ENCODE data around the gene POLD1. TPM values are rescaled to one million over a fixed set of nuclear protein-coding genes. Genes with fewer than 3 reads are reported as not detected.

POLD1 gene
- total and polyA plus RNA-seq, 5 experiments from 2014 or later, result 26.0 to 40.8 (median 34.4) TPM

DNA sequence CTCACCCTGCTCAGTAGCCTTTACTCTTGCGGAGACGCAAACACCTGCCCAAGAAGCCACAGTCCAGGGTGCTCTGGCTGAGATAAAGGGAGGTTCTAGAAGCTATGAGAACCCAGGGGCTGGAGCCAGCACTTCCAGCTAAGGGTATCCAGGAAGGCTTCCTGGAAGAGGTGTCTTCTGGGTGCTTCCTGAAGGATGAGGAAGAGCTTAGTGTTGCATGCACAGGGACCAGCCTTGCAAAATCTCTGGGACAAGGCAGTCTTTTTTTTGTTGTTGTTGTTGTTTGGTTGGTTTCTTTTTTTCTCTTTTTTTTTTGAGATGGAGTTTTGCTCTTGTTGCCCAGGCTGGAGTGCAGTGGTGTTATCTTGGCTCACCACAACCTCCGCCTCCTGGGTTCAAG, 69.1 kb downstream of the POLD1 start:
- no peaks in the 10 kb centered on the region for H3K9me3 Mint-ChIP-seq
- DNase-seq, result no peak
- POLR2A ChIA-PET, result no interaction called here

DNA sequence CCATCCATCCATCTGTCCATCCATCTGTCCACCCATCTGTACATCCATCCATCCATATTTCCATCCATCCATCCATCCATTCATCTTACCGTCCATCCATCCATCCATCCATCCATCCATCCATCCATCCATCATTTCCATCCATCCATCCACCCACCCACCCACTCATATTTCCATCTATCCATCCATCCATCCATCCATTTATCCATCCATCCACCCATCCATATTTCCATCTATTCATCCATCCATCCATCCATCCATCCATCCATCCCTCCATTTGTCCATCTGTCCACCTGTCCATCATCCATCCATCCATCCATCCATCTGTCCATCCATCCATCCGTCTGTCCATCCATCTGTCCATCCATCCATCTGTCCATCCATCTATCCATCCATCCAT, 71.8 kb downstream of the POLD1 start:
- no peak for ATAC-seq
- peaks cover 11 to 49% (median 21%) of the 10 kb centered on the region in 5 donors for H3K27me3 Mint-ChIP-seq
- no peak overlapping the region for H3K4me3 Mint-ChIP-seq
- H3K9me3 Mint-ChIP-seq, result no peaks in the 10 kb centered on the region
- no peaks in the 10 kb centered on the region for H3K36me3 Mint-ChIP-seq
- peaks cover 0 to 7% (median 0%) of the 10 kb centered on the region in 4 donors for H3K4me1 Mint-ChIP-seq
- POLR2A ChIA-PET, result no interaction called here
- H3K27ac Mint-ChIP-seq, result no peak overlapping the region
- DNase-seq, result no peak

More for the DNA sequence above, 69.1 kb downstream of the POLD1 start:
- H3K36me3 Mint-ChIP-seq, result no peaks in the 10 kb centered on the region
- ATAC-seq, result no peak
- H3K27me3 Mint-ChIP-seq, result peaks cover 10 to 40% (median 19%) of the 10 kb centered on the region in 5 donors
- H3K27ac Mint-ChIP-seq, result no peak overlapping the region
- peaks cover 0 to 3% (median 0%) of the 10 kb centered on the region in 4 donors for H3K4me1 Mint-ChIP-seq
- no peak overlapping the region for H3K4me3 Mint-ChIP-seq

DNA sequence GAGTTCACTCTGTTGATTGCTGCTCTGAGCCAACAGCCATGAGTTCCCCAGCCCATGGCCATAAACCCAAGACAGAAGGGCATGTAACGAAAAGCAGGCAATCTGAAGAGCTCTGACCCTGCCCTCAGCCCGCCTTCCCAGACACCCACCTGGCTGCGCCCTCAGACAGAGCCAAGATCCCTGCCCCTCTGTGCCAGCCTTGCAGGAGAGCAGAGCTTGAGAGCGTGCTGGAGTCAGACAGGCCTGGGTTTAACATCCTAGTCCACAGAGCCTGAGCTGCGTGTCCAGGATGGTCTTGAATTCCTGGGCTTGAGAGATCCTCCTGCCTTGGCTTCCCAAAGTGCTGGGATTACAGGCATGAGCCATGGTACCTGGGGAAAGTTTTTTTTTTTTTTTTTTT, 73.2 kb downstream of the POLD1 start:
- H3K4me1 Mint-ChIP-seq, result peaks cover 0 to 12% (median 5%) of the 10 kb centered on the region in 4 donors
- no peaks in the 10 kb centered on the region for H3K9me3 Mint-ChIP-seq
- POLR2A ChIA-PET, result no interaction called here
- DNase-seq (no peak), ATAC-seq (no peak)
- H3K36me3 Mint-ChIP-seq, result peaks cover 0 to 2% (median 0%) of the 10 kb centered on the region in 3 donors
- no peak overlapping the region for H3K27ac Mint-ChIP-seq
- H3K4me3 Mint-ChIP-seq, result no peak overlapping the region
- H3K27me3 Mint-ChIP-seq, result peaks cover 14 to 43% (median 21%) of the 10 kb centered on the region in 5 donors

DNA sequence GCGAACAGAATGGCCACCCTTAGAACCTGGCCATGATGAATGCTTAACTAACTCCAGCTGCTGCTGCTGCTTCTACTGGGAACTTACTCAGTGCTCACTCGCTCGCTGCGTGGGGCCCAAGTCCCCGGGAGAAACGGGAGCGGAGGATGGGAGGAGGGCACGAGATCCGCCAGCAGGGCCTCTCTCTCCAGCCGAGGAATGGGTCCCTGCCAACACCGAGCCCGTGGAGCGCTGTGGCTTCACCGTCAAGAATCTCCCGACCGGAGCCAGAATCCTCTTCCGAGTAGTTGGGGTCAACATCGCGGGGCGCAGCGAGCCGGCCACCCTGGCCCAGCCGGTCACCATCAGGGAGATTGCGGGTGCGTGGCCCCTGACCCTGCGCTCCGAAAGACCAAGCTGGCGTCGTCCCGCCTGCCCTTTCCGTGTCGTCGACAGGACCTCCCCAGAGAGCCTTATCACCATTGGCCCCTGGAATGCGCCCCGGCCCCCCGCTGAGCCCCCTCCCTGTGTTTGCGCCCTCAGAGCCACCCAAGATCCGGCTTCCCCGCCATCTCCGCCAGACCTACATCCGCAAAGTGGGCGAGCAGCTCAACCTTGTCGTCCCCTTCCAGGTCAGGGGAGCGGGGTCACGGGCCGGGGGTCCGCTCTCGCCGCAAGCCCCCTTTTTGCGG, 74.4 kb downstream of the POLD1 start:
- no peak for DNase-seq
- H3K9me3 Mint-ChIP-seq, result no peaks in the 10 kb centered on the region
- POLR2A ChIA-PET, result interaction anchor here (0.6 kb wide), 1 partner anchor 90 kb away, joined by 6 read pairs; no protein-coding TSS in a partner anchor
- peaks cover 0 to 2% (median 0%) of the 10 kb centered on the region in 3 donors for H3K36me3 Mint-ChIP-seq
- H3K4me3 Mint-ChIP-seq, result no peak overlapping the region
- no peak for ATAC-seq
- H3K4me1 Mint-ChIP-seq, result peaks cover 0 to 12% (median 5%) of the 10 kb centered on the region in 4 donors
- H3K27me3 Mint-ChIP-seq, result peaks cover 16 to 46% (median 30%) of the 10 kb centered on the region in 5 donors
- H3K27ac Mint-ChIP-seq, result no peak overlapping the region

DNA sequence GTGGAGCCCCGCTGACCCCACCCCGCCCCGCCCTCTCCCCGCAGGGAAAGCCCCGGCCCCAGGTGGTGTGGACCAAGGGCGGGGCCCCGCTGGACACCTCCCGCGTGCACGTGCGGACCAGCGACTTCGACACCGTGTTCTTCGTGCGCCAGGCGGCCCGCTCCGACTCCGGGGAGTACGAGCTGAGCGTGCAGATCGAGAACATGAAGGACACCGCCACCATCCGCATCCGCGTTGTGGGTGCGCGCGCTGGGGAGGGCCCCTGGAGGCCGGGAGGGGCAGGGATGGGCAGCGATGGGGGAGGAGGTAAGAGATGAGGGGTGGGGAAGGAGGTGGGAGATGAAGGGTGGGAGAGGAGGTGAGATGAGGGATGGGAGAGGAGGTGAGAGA, 74.9 kb downstream of the POLD1 start:
- H3K4me1 Mint-ChIP-seq, result peaks cover 0 to 12% (median 5%) of the 10 kb centered on the region in 4 donors
- peaks cover 0 to 2% (median 0%) of the 10 kb centered on the region in 3 donors for H3K36me3 Mint-ChIP-seq
- POLR2A ChIA-PET, result interaction anchor here (0.6 kb wide), 1 partner anchor 91 kb away, joined by 6 read pairs; no protein-coding TSS in a partner anchor
- no peak overlapping the region for H3K4me3 Mint-ChIP-seq
- ATAC-seq (no peak), DNase-seq (no peak)
- no peaks in the 10 kb centered on the region for H3K9me3 Mint-ChIP-seq
- H3K27me3 Mint-ChIP-seq, result peaks cover 16 to 46% (median 30%) of the 10 kb centered on the region in 5 donors
- H3K27ac Mint-ChIP-seq, result no peak overlapping the region

DNA sequence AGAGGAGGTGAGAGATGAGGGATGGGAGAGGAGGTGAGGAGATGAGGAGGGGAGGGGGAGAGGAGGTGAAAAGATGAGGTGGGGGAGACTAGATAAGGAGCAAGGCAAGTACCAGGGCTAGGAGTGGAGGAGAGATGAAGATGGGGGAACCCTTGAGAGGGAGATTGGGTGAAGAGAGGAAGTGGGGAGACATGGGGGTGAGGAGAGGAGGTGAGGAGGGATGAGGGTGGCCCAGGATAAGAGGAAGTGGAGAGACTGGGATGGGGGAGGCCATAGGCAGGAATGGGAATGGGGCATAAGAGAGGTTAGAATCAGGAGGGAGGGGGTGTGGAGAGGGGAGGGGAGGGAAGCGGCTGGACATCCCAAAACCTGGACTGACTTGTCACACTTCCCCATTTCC, 75.5 kb downstream of the POLD1 start:
- DNase-seq (no peak), ATAC-seq (no peak)
- no peaks in the 10 kb centered on the region for H3K9me3 Mint-ChIP-seq
- POLR2A ChIA-PET, result no interaction called here
- peaks cover 0 to 12% (median 5%) of the 10 kb centered on the region in 4 donors for H3K4me1 Mint-ChIP-seq
- no peak overlapping the region for H3K27ac Mint-ChIP-seq
- peaks cover 16 to 47% (median 30%) of the 10 kb centered on the region in 5 donors for H3K27me3 Mint-ChIP-seq
- H3K36me3 Mint-ChIP-seq, result peaks cover 0 to 2% (median 0%) of the 10 kb centered on the region in 3 donors
- no peak overlapping the region for H3K4me3 Mint-ChIP-seq

DNA sequence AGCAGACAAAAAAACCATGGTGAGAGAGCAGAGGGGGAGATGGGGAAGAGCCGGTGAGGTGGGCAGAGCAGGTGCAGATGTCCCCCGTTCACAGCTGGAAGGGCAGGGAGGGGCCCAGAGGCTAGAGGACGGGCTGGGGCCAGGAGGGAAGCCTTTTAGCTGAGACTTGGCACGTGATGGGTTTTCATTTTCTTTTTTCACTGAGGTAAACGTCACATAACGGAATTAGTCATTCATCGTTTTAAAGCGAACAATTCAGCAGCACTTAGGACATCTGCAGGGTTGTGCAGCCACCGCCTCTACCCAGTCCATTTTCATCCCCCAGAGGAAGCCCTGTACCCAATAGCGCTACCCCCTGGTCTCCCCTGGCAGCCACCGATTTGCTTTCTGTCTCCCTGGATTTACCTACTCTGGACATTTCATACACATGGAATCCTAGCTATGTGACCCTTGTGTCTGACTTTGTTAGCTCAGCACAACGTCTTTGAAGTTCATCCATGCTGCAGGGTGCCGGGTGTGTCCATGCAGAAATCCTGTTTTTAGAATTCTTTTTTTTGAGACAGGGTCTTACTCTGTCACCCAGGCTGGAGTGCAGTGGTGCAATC, 76.1 kb downstream of the POLD1 start:
- Mint-ChIP-seq H3K27ac (peak overlapping the region in 1 of 10 donors; percentile 68), H3K4me3 (peak overlapping the region in 1 of 10 donors; percentile 39), H3K36me3 (peaks cover 0 to 2% (median 0%) of the 10 kb centered on the region in 3 donors), H3K4me1 (peaks cover 0 to 12% (median 5%) of the 10 kb centered on the region in 4 donors), H3K27me3 (peaks cover 16 to 48% (median 32%) of the 10 kb centered on the region in 5 donors), H3K9me3 (no peaks in the 10 kb centered on the region)
- ATAC-seq (peak in 1 of 2 donors; percentile 35), DNase-seq (no peak)
- POLR2A ChIA-PET, result interaction anchor here (0.8 to 3.3 kb wide), 2 partner anchors 91 to 102 kb away, joined by 6 to 15 read pairs; no protein-coding TSS in a partner anchor

DNA sequence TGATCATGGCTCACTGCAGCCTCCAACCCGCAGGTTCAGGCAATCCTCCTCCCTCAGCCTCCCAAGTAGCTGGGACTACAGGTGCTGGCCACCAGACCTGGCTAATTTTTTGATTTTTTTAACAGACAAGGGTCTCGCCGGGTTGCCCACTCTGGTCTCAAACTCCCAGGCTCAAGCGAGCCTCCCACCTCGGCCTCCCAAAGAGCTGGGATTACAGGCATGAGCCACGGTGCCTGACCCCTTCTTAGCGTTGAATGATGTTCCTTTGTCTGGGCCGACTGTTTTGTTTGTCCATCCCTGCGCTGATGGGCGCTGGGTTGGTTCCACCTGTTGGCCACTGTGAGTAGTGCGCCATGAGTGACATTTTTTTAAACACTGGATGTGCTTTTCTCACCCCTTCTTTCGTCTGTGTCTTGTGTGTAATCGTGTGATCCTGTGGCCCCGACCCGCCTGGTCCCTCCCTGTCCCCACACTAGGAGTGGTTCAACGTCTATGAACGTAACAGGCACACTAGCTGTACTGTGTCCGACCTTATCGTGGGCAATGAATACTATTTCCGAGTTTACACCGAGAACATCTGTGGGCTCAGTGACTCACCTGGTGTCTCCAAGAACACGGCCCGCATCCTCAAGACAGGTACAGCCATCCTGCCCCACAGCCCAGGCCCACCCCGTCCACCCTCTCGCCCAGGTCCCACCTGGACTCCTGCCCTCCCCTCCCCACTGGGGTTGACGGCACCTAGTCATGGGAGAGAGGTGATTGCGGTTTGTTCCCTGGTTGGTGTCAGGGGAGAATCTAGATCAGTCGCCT, 77.1 kb downstream of the POLD1 start:
- Mint-ChIP-seq H3K4me1 (peaks cover 0 to 12% (median 5%) of the 10 kb centered on the region in 4 donors), H3K4me3 (peak overlapping the region in 1 of 10 donors; percentile 16), H3K36me3 (peaks cover 0 to 2% (median 0%) of the 10 kb centered on the region in 3 donors), H3K27me3 (peaks cover 9 to 45% (median 26%) of the 10 kb centered on the region in 5 donors), H3K9me3 (no peaks in the 10 kb centered on the region), H3K27ac (peak overlapping the region in 1 of 10 donors; percentile 1)
- POLR2A ChIA-PET, result interaction anchor here (3.3 kb wide), 1 partner anchor 103 kb away, joined by 15 read pairs; no protein-coding TSS in a partner anchor
- DNase-seq (peak; percentile 26 to 74 (median 50)), ATAC-seq (peak; percentile 74 to 95)

DNA sequence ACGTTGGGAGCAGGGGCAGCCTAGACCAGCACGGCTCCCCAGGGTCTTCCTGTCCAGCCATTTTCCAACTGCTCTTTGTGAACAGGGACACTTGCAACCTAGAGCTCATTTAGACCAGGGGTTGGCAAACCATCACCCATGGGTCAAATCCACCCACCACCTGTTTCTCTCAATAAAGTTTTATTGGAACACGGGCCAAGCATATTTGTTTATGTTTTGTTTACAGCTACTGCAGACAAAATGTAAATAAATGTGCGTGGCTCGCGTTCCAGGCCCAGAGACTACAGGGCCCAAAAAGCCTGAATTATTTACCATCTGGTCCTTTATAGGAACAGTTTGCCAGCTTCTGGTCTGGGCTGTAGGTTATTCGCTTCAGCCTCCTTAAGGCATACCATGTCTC, 78.8 kb downstream of the POLD1 start:
- DNase-seq (no peak), ATAC-seq (no peak)
- Mint-ChIP-seq H3K36me3 (peaks cover 0 to 2% (median 0%) of the 10 kb centered on the region in 3 donors), H3K27me3 (peaks cover 5 to 35% (median 22%) of the 10 kb centered on the region in 5 donors), H3K27ac (no peak overlapping the region), H3K9me3 (no peaks in the 10 kb centered on the region), H3K4me1 (peaks cover 0 to 12% (median 5%) of the 10 kb centered on the region in 4 donors), H3K4me3 (no peak overlapping the region)
- POLR2A ChIA-PET, result interaction anchor here (3.3 kb wide), 1 partner anchor 105 kb away, joined by 15 read pairs; no protein-coding TSS in a partner anchor

DNA sequence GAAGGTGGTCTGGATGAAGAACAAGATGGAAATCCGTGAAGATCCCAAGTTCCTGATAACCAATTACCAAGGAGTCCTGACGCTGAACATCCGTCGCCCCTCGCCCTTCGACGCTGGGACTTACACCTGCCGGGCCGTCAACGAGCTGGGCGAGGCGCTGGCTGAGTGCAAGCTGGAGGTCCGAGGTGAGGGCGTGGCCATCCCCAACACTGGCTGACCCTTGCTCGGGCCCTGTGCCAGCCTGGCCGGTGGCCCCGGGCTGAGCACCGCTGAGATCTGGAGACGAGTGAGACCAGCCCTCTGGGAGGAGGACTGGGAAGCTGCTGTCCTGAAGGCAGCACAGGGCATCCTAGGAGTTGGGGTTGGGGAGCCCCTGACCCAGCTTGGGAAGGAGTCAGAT, 80.2 kb downstream of the POLD1 start:
- no peak for DNase-seq
- POLR2A ChIA-PET, result no interaction called here

DNA sequence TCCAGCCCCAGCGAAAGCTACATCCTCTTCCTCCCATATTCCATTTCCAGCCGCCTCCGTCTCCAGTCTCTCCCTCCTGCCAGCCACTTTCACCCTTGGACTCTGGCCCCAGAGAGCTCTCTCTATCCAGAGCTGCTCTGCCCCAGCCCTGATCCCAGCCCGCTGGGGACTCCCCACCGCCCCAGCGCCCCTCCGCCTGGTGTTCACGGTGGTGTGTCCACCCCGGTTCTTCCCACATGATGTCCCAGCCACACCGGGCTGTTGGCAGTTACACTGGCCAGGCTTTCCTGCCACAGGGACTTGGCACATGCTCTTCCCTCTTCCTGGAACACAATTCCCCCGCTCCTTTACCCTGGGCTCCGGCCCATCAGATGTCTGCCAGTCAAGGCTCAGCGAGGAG, 80.9 kb downstream of the POLD1 start:
- no peak overlapping the region for H3K27ac Mint-ChIP-seq
- DNase-seq (no peak), ATAC-seq (no peak)
- H3K27me3 Mint-ChIP-seq, result peaks cover 5 to 45% (median 15%) of the 10 kb centered on the region in 5 donors
- POLR2A ChIA-PET, result no interaction called here
- no peak overlapping the region for H3K4me3 Mint-ChIP-seq
- H3K36me3 Mint-ChIP-seq, result peaks cover 0 to 2% (median 0%) of the 10 kb centered on the region in 3 donors
- H3K4me1 Mint-ChIP-seq, result peaks cover 0 to 11% (median 5%) of the 10 kb centered on the region in 4 donors
- H3K9me3 Mint-ChIP-seq, result no peaks in the 10 kb centered on the region

More for the DNA sequence above, 80.2 kb downstream of the POLD1 start:
- Mint-ChIP-seq H3K4me1 (peaks cover 0 to 12% (median 5%) of the 10 kb centered on the region in 4 donors), H3K9me3 (no peaks in the 10 kb centered on the region), H3K36me3 (peaks cover 0 to 2% (median 0%) of the 10 kb centered on the region in 3 donors), H3K27me3 (peaks cover 6 to 49% (median 22%) of the 10 kb centered on the region in 5 donors), H3K4me3 (no peak overlapping the region), H3K27ac (no peak overlapping the region)
- ATAC-seq, result no peak

DNA sequence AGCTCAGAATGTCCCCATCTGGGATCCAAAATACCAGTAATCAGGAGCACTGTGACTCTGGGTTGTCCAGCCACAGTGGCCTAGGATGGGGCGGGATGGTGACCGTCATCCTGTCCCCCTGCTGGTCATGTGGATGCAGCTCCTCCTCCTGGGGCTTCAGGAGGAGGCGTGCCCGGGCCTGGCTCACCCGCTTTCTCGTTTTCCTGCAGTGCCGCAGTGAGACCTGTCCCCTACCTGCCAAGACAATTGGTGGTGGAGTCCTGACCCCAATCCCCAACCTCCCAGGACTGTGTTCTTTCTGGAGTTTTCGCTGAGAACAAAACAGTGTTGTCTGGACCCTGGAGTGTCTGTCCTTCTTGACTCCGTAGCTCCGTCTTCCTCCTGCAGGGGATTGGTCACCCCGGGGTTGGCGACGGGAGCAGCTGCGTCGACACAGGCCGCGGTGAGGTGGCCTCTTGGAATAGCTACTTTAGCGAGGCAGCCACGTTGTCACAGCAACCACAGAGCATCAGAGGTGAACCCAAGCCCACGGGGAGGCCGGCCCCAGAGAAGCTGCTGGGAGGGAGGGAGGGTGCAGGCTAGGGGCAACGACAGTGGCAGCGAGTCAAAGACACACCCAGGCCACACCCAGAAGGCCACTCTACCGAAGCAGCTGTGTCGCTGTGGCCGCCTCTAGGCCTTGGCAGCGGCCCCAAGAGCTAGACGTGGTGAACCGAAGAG, 82.0 kb downstream of the POLD1 start:
- Mint-ChIP-seq H3K4me1 (peaks cover 0 to 5% (median 3%) of the 10 kb centered on the region in 4 donors), H3K9me3 (no peaks in the 10 kb centered on the region), H3K4me3 (no peak overlapping the region), H3K27me3 (peaks cover 5 to 41% (median 15%) of the 10 kb centered on the region in 5 donors), H3K27ac (no peak overlapping the region), H3K36me3 (peaks cover 0 to 2% (median 0%) of the 10 kb centered on the region in 3 donors)
- no peak for ATAC-seq
- DNase-seq, result no peak
- POLR2A ChIA-PET, result no interaction called here
